GM23338 (cell line): Measurements from ENCODE around the gene MESD. TPM values are rescaled to one million over a fixed set of nuclear protein-coding genes. Genes with fewer than 3 reads are reported as not detected.

Source experiments
- ATAC-seq: fragments of 200-7000 bp; cut with Tn5 transposase; 3 replicates; pipeline ENCODE4 v1.9.1; 2020
- DNase-seq: peaks from one replicate; pipeline ENCODE4 v3.0.0-alpha.2; 2015; ENCODE audit warnings: low spot score
- H2AFZ ChIP-seq: fragments of 200-600 bp; sonication (generic); 2 replicates; pipeline ENCODE4 v1.8.0; 2016; ENCODE audit warnings: antibody characterized with exemption, mild to moderate bottlenecking, moderate library complexity
- H3F3A ChIP-seq: fragments of 200-600 bp; sonication (generic); replicated peaks from 2 replicates; pipeline ENCODE4 v1.8.0; 2017; ENCODE audit warnings: antibody characterized with exemption, mixed run types, low read depth
- H3K27ac ChIP-seq: fragments of 200-600 bp; sonication (generic); 2 replicates; pipeline ENCODE4 v1.6.1; 2016; ENCODE audit warnings: low read depth
- H3K27me3 ChIP-seq: fragments of 200-600 bp; sonication (generic); 2 replicates; pipeline ENCODE4 v1.8.0; 2016; ENCODE audit warnings: mild to moderate bottlenecking, mixed run types, moderate library complexity; ENCODE audit not compliant: insufficient read depth
- H3K36me3 ChIP-seq: fragments of 200-600 bp; sonication (generic); 2 replicates; pipeline ENCODE4 v1.8.0; 2016; ENCODE audit warnings: mild to moderate bottlenecking; ENCODE audit not compliant: insufficient read depth
- H3K4me1 ChIP-seq: fragments of 200-600 bp; sonication (generic); 2 replicates; pipeline ENCODE4 v1.8.0; 2016; ENCODE audit warnings: mild to moderate bottlenecking, moderate library complexity; ENCODE audit not compliant: insufficient read depth
- H3K4me2 ChIP-seq: fragments of 200-600 bp; sonication (generic); 2 replicates; pipeline ENCODE4 v1.7.1; 2017; ENCODE audit warnings: mixed run types
- H3K4me3 ChIP-seq: fragments of 200-600 bp; sonication (generic); 2 replicates; pipeline ENCODE4 v1.6.1; 2016; ENCODE audit warnings: mixed run types
- H3K79me2 ChIP-seq: fragments of 200-600 bp; sonication (generic); replicated peaks from 2 replicates; pipeline ENCODE4 v1.8.0; 2017; ENCODE audit warnings: mild to moderate bottlenecking; ENCODE audit not compliant: insufficient read depth
- H3K9me2 ChIP-seq: fragments of 200-600 bp; sonication (generic); 2 replicates; pipeline ENCODE4 v1.8.0; 2017; ENCODE audit not compliant: insufficient read depth
- H4K20me1 ChIP-seq: fragments of 200-600 bp; sonication (generic); replicated peaks from 2 replicates; pipeline ENCODE4 v1.8.0; 2017; ENCODE audit warnings: mild to moderate bottlenecking; ENCODE audit not compliant: insufficient read depth
- H3K27ac Mint-ChIP-seq: 2 replicates; pipeline ENCODE4 v1.8.0; 2020; ENCODE audit warnings: inconsistent platforms, mild to moderate bottlenecking, moderate library complexity, mixed read lengths
- H3K27me3 Mint-ChIP-seq: 3 replicates; pipeline ENCODE4 v1.8.0; 2022; ENCODE audit warnings: low read depth, mild to moderate bottlenecking, moderate library complexity, mixed read lengths, inconsistent platforms; ENCODE audit not compliant: insufficient read depth, poor library complexity
- H3K36me3 Mint-ChIP-seq: 3 replicates; pipeline ENCODE4 v1.8.0; 2021; ENCODE audit warnings: low read depth, mild to moderate bottlenecking, inconsistent platforms, moderate library complexity, mixed read lengths
- H3K4me1 Mint-ChIP-seq: 3 replicates; pipeline ENCODE4 v1.8.0; 2020; ENCODE audit warnings: mild to moderate bottlenecking, inconsistent platforms, mixed read lengths
- H3K4me3 Mint-ChIP-seq: 3 replicates; pipeline ENCODE4 v1.8.0; 2021; ENCODE audit warnings: moderate library complexity, mild to moderate bottlenecking, inconsistent platforms, mixed read lengths
- H3K9me3 Mint-ChIP-seq: 3 replicates; pipeline ENCODE4 v1.8.0; 2020; ENCODE audit warnings: moderate library complexity, mild to moderate bottlenecking, inconsistent platforms, mixed read lengths
- CREB1 ChIP-seq: fragments of 250-450 bp; sonication (Bioruptor Pico); IDR thresholded peaks from 2 replicates; pipeline ENCODE4 v1.5.0; 2020; ENCODE audit warnings: low read depth, mild to moderate bottlenecking, moderate library complexity
- EZH2phosphoT487 ChIP-seq: fragments of 200-600 bp; sonication (generic); IDR thresholded peaks from one replicate; pipeline ENCODE4 v1.8.1; 2018; ENCODE audit warnings: antibody characterized with exemption; ENCODE audit not compliant: unreplicated experiment
- JUNB ChIP-seq: IDR thresholded peaks from one replicate; pipeline ENCODE4 v1.6.1; 2016; ENCODE audit warnings: antibody characterized with exemption; ENCODE audit not compliant: unreplicated experiment
- NANOG ChIP-seq: IDR thresholded peaks from 2 replicates; pipeline ENCODE4 v1.6.1; 2016; ENCODE audit warnings: antibody characterized with exemption, borderline replicate concordance
- POLR2AphosphoS5 ChIP-seq: IDR thresholded peaks from 2 replicates; pipeline ENCODE4 v1.6.1; 2016; ENCODE audit warnings: antibody characterized with exemption, low read depth
- STAT1 ChIP-seq: IDR thresholded peaks from one replicate; pipeline ENCODE4 v1.6.1; 2016; ENCODE audit warnings: antibody characterized with exemption; ENCODE audit not compliant: unreplicated experiment
- ZNF114 ChIP-seq: fragments of 250-450 bp; sonication (Bioruptor Pico); IDR thresholded peaks from 2 replicates; pipeline ENCODE4 v1.5.0; 2020; ENCODE audit warnings: mild to moderate bottlenecking, moderate library complexity
- ZNF331 ChIP-seq: fragments of 250-450 bp; sonication (Bioruptor Pico); IDR thresholded peaks from 2 replicates; pipeline ENCODE4 v1.5.0; 2020; ENCODE audit warnings: low read depth, mild to moderate bottlenecking, moderate library complexity
- polyA plus RNA-seq: library from polyadenylated mRNA; unstranded; fragments of >200 nt; fragmentation: Nextera tagmentation; extraction: Ambion mirVana; gene quantifications from 2 replicates; pipeline ENCODE4 v1.2.1, GENCODE V29; 2016
- total RNA-seq: library from RNA; depleted of rRNA; stranded (reverse); fragments of >200 nt; shearing (Covaris generic); gene quantifications from 2 replicates; pipeline ENCODE4 v1.2.3, GENCODE V29; 2014
- TF ChIP-seq, protein P1 (sequence below): IDR thresholded peaks from one replicate; pipeline ENCODE4 v1.6.1; 2018; ENCODE audit warnings: antibody characterized with exemption; ENCODE audit not compliant: unreplicated experiment
- TF ChIP-seq, protein P2 (sequence below), 2 experiments: fragments of 200-600 bp in 1 of 2; sonication (generic) in 1 of 2; conservative IDR thresholded peaks; 2 replicates each; pipeline versions ENCODE4 v1.5.1 to v1.6.1; 2016 to 2017; ENCODE audit warnings: antibody characterized with exemption in 2 of 2, low read depth in 2 of 2, mild to moderate bottlenecking in 2 of 2, moderate library complexity in 1 of 2
- TF ChIP-seq, protein P3 (sequence below): IDR thresholded peaks from 2 replicates; pipeline ENCODE4 v1.6.1; 2016; ENCODE audit warnings: antibody characterized with exemption

The MESD gene
- total and polyA plus RNA-seq, 2 experiments from 2014 or later = 25.6 to 52.7 TPM

DNA sequence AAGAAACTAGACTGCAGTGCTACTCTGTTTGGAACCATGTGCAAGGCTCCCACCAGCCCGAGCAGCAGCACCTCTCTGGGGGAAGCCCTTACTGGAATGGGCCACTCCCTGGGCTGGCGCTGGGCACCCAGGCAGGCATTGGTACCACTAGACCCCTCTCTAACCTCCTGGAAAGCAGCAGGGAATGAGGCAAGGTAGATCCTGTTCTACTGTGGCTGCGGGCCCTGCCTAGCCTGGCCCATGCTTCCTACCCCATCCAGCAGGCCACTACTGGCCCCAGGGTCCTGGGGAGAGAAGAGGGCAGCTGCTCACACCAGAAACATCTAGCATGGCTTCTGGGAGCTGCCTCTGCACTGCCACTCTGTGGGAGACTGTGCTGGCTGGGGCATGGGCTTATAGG, 44.8 kb downstream of the MESD start (continued):
- TF ChIP-seq, protein P1, sequence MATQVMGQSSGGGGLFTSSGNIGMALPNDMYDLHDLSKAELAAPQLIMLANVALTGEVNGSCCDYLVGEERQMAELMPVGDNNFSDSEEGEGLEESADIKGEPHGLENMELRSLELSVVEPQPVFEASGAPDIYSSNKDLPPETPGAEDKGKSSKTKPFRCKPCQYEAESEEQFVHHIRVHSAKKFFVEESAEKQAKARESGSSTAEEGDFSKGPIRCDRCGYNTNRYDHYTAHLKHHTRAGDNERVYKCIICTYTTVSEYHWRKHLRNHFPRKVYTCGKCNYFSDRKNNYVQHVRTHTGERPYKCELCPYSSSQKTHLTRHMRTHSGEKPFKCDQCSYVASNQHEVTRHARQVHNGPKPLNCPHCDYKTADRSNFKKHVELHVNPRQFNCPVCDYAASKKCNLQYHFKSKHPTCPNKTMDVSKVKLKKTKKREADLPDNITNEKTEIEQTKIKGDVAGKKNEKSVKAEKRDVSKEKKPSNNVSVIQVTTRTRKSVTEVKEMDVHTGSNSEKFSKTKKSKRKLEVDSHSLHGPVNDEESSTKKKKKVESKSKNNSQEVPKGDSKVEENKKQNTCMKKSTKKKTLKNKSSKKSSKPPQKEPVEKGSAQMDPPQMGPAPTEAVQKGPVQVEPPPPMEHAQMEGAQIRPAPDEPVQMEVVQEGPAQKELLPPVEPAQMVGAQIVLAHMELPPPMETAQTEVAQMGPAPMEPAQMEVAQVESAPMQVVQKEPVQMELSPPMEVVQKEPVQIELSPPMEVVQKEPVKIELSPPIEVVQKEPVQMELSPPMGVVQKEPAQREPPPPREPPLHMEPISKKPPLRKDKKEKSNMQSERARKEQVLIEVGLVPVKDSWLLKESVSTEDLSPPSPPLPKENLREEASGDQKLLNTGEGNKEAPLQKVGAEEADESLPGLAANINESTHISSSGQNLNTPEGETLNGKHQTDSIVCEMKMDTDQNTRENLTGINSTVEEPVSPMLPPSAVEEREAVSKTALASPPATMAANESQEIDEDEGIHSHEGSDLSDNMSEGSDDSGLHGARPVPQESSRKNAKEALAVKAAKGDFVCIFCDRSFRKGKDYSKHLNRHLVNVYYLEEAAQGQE = no peak
- TF ChIP-seq, protein P2, sequence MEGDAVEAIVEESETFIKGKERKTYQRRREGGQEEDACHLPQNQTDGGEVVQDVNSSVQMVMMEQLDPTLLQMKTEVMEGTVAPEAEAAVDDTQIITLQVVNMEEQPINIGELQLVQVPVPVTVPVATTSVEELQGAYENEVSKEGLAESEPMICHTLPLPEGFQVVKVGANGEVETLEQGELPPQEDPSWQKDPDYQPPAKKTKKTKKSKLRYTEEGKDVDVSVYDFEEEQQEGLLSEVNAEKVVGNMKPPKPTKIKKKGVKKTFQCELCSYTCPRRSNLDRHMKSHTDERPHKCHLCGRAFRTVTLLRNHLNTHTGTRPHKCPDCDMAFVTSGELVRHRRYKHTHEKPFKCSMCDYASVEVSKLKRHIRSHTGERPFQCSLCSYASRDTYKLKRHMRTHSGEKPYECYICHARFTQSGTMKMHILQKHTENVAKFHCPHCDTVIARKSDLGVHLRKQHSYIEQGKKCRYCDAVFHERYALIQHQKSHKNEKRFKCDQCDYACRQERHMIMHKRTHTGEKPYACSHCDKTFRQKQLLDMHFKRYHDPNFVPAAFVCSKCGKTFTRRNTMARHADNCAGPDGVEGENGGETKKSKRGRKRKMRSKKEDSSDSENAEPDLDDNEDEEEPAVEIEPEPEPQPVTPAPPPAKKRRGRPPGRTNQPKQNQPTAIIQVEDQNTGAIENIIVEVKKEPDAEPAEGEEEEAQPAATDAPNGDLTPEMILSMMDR (conservative IDR thresholded peaks at IDR 0.05; ENCODE audit: low read depth in 2 of 2) = no peak
- TF ChIP-seq JUNB (no peak), STAT1 (no peak)

DNA sequence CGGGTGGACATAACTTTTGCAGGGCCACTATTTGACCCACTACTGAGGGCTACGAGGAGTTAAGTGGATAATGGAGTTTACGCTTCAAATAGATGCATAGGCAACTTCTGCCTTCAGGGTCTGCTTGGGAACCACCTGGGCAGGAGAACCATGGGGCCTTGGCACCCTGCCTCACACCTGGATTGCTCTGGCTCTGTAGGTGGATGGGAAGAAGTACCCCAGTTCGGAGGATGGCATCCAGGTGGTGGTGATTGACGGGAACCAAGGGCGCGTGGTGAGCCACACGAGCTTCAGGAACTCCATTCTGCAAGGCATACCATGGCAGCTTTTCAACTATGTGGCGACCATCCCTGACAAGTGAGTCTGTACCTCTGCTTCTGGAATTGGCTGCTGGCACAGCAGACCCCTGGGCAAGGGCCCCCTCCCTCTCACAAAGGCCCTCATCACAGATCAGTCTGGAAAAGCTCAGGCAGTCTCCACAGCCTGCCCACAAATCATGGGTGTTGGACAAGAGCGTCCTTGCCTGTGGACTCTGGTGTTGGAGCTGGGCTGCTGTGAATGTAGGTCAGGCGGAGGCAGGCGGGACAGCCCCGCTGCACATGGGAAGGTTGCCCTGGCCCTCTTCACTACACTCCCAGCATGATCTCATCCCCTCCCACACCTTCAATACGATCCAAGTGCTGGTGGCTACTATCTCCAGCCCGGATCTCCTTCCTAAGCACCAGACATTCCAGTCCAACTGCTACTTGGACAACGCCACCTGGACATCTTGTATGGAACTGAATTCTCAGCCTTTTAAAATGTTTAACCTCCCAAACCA, 46.7 kb downstream of the MESD start:
- no peak overlapping the region for H3K4me3 Mint-ChIP-seq
- no peak overlapping the region for H3K27ac Mint-ChIP-seq
- no peak for ATAC-seq
- no peak for TF ChIP-seq ZNF331 (CRISPR knock-in tag)
- no peak for TF ChIP-seq POLR2AphosphoS5
- TF ChIP-seq, protein P3, sequence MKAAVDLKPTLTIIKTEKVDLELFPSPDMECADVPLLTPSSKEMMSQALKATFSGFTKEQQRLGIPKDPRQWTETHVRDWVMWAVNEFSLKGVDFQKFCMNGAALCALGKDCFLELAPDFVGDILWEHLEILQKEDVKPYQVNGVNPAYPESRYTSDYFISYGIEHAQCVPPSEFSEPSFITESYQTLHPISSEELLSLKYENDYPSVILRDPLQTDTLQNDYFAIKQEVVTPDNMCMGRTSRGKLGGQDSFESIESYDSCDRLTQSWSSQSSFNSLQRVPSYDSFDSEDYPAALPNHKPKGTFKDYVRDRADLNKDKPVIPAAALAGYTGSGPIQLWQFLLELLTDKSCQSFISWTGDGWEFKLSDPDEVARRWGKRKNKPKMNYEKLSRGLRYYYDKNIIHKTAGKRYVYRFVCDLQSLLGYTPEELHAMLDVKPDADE = no peak
- no peak for TF ChIP-seq CREB1
- TF ChIP-seq NANOG = no peak
- TF ChIP-seq ZNF114 (CRISPR knock-in tag) = no peak
- no peak for TF ChIP-seq STAT1
- TF ChIP-seq EZH2phosphoT487 = no peak
- TF ChIP-seq, protein P2 (conservative IDR thresholded peaks at IDR 0.05; ENCODE audit: low read depth in 2 of 2) = no peak
- TF ChIP-seq, protein P1 = no peak
- no peak for TF ChIP-seq JUNB

More for the DNA sequence above, 46.7 kb downstream of the MESD start:
- no peaks in the 10 kb centered on the region; the same call in 1 of the 2 replicates for H4K20me1 ChIP-seq
- no peaks in the 10 kb centered on the region; the same call in 1 of the 2 replicates for H3K36me3 ChIP-seq
- no peak overlapping the region for H2AFZ ChIP-seq
- no peak for DNase-seq
- no peaks in the 10 kb centered on the region for H3K79me2 ChIP-seq
- H3K27ac ChIP-seq = no peak overlapping the region
- Mint-ChIP-seq H3K4me1 (0 out of 3 replicates have a peak, but pooled peaks cover 3% of the 10 kb centered on the region), H3K27me3 (peaks cover 8% of the 10 kb centered on the region), H3K9me3 (no peaks in the 10 kb centered on the region), H3K36me3 (peaks cover 11% of the 10 kb centered on the region)
- H3K9me2 ChIP-seq = no peaks in the 10 kb centered on the region
- H3K27me3 ChIP-seq = no peaks in the 10 kb centered on the region
- H3K4me3 ChIP-seq = no peak overlapping the region
- H3K4me1 ChIP-seq = no peaks in the 10 kb centered on the region
- H3F3A ChIP-seq = no peaks in the 10 kb centered on the region
- no peak overlapping the region for H3K4me2 ChIP-seq
